Smooth muscle cell (in vitro differentiated cells): ENCODE results near the gene MRPL55. TPM values are rescaled to one million over a fixed set of nuclear protein-coding genes. Genes with fewer than 3 reads are reported as not detected.
A peak's percentile ranks its signal among the peaks of the same experiment; 100 is the strongest.

Experiments used
- DNase-seq: peaks from one replicate; lab custom pipeline; 2025; ENCODE audit not compliant: unreplicated experiment; lab: John Stamatoyannopoulos, UW
- H2AFZ ChIP-seq: fragments of 200-600 bp; sonication (generic); 2 replicates; pipeline ENCODE4 v1.6.0; 2016; ENCODE audit warnings: antibody characterized with exemption, low read depth, mild to moderate bottlenecking
- H3F3A ChIP-seq: fragments of 200-600 bp; sonication (generic); 2 replicates; pipeline ENCODE4 v1.6.0; 2017; ENCODE audit warnings: antibody characterized with exemption, low read depth
- H3K27ac ChIP-seq: fragments of 200-600 bp; sonication (generic); 2 replicates; pipeline ENCODE4 v1.5.1; 2016; ENCODE audit warnings: low read depth, mild to moderate bottlenecking
- H3K27me3 ChIP-seq: fragments of 200-600 bp; sonication (generic); 2 replicates; pipeline ENCODE4 v1.6.1; 2016; ENCODE audit warnings: low read depth, mild to moderate bottlenecking
- H3K36me3 ChIP-seq: fragments of 200-600 bp; sonication (generic); 2 replicates; pipeline ENCODE4 v1.5.1; 2016; ENCODE audit warnings: low read depth
- H3K4me1 ChIP-seq: fragments of 200-600 bp; sonication (generic); 2 replicates; pipeline ENCODE4 v1.5.1; 2016; ENCODE audit warnings: low read depth
- H3K4me2 ChIP-seq: fragments of 200-600 bp; sonication (generic); 2 replicates; pipeline ENCODE4 v1.6.0; 2016; ENCODE audit warnings: mild to moderate bottlenecking
- H3K4me3 ChIP-seq: fragments of 200-600 bp; sonication (generic); 2 replicates; pipeline ENCODE4 v1.5.1; 2016; ENCODE audit warnings: mild to moderate bottlenecking
- H3K79me2 ChIP-seq: fragments of 200-600 bp; sonication (generic); 2 replicates; pipeline ENCODE4 v1.6.0; 2016; ENCODE audit warnings: low read depth, mild to moderate bottlenecking
- H3K9ac ChIP-seq: fragments of 200-600 bp; sonication (generic); 2 replicates; pipeline ENCODE4 v1.6.0; 2016; ENCODE audit warnings: low read depth
- H3K9me3 ChIP-seq: fragments of 200-600 bp; sonication (generic); replicated peaks from 2 replicates; pipeline ENCODE4 v1.5.1; 2016; ENCODE audit warnings: low read depth
- H4K20me1 ChIP-seq: fragments of 200-600 bp; sonication (generic); 2 replicates; pipeline ENCODE4 v1.6.0; 2016; ENCODE audit warnings: low read depth
- CTCF ChIP-seq: fragments of 200-600 bp; sonication (generic); IDR thresholded peaks from 2 replicates; pipeline ENCODE4 v1.5.1; 2017; ENCODE audit warnings: borderline replicate concordance, mild to moderate bottlenecking, antibody characterized with exemption; ENCODE audit not compliant: insufficient read depth, poor library complexity, severe bottlenecking
- WGBS: methylation state at CpG from one replicate; pipeline ENCODE4 v1.1.7; 2016; ENCODE audit warnings: low lambda C conversion rate; 5-methylcytosine and 5-hydroxymethylcytosine counted together
- polyA plus RNA-seq: library from polyadenylated mRNA; unstranded; fragments of >200 nt; fragmentation: Nextera tagmentation; extraction: Ambion mirVana; gene quantifications from 2 replicates; pipeline ENCODE4 v1.2.1, GENCODE V29; 2016
- total RNA-seq: library from RNA; depleted of rRNA; stranded (reverse); fragments of >200 nt; gene quantifications from 2 replicates; pipeline ENCODE4 v1.2.3, GENCODE V29; 2014

Gene MRPL55
- total and polyA plus RNA-seq, 2 experiments from 2014 or later: 83.4 to 178 TPM

DNA sequence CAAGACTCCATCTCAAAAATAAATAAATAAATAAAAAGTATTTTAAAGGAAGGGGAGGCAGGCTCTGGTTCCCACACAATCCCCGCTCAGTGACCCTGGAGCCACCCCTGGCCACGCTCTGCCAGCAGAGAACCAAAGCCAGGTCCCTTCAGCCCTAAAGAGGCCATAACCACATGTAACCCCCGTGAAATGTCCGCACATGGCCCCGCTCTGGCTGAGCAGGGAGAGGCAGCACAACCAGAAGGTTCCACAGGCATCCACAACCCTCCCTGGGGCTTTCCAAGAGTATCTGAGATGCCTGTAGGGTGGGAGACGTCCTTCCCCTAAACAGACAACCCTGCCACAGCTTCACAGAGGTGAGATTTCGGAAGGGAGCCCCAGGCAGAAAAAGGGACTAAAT, 28.0 kb downstream of the MRPL55 start:
- peaks cover 76% of the 10 kb centered on the region for H4K20me1 ChIP-seq
- no peak overlapping the region for H3K27ac ChIP-seq
- no peak overlapping the region for H3K9ac ChIP-seq
- TF ChIP-seq CTCF: no peak
- no peak overlapping the region for H2AFZ ChIP-seq
- WGBS: 78% methylated on average over 7 of the region's 7 CpGs
- no peaks in the 10 kb centered on the region for H3K36me3 ChIP-seq
- H3K79me2 ChIP-seq: peaks cover 52% of the 10 kb centered on the region
- peak overlapping the region; percentile 88 for H3K4me2 ChIP-seq
- peaks cover 23% of the 10 kb centered on the region for H3F3A ChIP-seq
- no peaks in the 10 kb centered on the region for H3K27me3 ChIP-seq
- peaks cover 35% of the 10 kb centered on the region for H3K4me1 ChIP-seq
- peak overlapping the region; percentile 99 for H3K4me3 ChIP-seq
- DNase-seq: no peak
- H3K9me3 ChIP-seq: no peaks in the 10 kb centered on the region

DNA sequence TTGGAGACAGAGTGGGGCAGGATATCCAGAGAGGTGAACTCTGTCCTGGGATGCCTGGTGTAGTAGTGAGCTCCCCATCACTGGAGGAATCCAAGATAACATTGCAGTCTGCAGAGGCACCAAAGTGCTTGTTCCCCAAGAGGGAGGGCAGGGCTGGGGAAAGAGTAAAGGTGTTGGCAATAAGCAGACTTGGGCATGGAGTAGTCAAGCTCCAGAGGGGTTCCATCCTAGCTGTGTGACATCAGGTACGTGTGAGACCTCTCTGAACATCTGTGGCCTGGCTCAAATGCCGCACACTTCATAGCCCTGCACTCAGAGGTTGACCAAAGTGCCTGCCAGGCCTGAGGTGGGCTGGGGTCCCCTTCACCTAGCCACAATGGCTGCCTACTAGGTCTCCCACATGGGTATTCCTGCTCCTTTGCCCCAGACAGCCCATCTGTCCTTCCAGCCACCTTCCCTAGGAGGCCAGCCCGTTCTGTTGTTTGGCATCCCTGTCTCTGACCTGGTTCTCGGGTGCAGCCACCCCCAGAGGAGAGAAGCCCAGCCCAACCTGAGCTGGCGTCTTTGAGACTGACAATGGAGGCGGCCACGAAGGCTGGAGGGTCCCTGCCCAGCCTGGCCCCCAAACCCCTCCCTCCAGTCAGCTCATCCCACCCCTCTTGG, 29.4 kb downstream of the MRPL55 start:
- Histone ChIP-seq H3K4me3 (no peak overlapping the region), H3K36me3 (no peaks in the 10 kb centered on the region), H3K9me3 (no peaks in the 10 kb centered on the region), H3K27ac (no peak overlapping the region), H2AFZ (no peak overlapping the region), H3K9ac (no peak overlapping the region), H3K27me3 (no peaks in the 10 kb centered on the region), H3K79me2 (peaks cover 38% of the 10 kb centered on the region), H3K4me2 (no peak overlapping the region), H3K4me1 (peaks cover 21% of the 10 kb centered on the region), H3F3A (peaks cover 13% of the 10 kb centered on the region), H4K20me1 (peaks cover 76% of the 10 kb centered on the region)
- no peak for DNase-seq
- WGBS: 94% methylated on average over 7 of the region's 7 CpGs
- TF ChIP-seq CTCF: no peak

DNA sequence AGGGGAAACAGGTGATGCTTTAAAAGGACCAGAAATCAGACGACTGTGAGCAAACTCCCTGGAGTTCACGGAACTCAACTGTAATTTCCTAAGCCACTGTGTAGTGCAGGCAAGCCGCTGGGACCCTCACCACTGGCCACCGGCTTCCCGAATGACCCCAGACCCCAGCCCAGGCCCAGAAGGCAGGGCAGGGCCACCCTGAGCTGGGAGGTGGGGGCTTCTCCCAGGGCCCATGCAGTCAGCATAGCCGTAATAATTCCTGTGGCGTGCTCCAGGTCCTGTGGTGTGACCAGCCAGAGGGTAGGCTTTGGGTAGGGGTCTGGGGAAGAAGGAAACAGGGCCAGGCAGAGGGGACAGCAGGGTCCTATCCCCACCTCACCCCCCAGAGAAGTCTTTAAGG, 30.1 kb downstream of the MRPL55 start:
- Histone ChIP-seq H3K27me3 (no peaks in the 10 kb centered on the region), H3K79me2 (peaks cover 30% of the 10 kb centered on the region), H3K27ac (no peak overlapping the region), H2AFZ (no peak overlapping the region), H3F3A (peaks cover 6% of the 10 kb centered on the region), H3K4me1 (peaks cover 15% of the 10 kb centered on the region), H4K20me1 (peaks cover 76% of the 10 kb centered on the region), H3K4me3 (no peak overlapping the region), H3K36me3 (no peaks in the 10 kb centered on the region), H3K4me2 (no peak overlapping the region), H3K9ac (no peak overlapping the region), H3K9me3 (no peaks in the 10 kb centered on the region)
- WGBS: 94% methylated on average over 7 of the region's 7 CpGs
- TF ChIP-seq CTCF: no peak
- no peak for DNase-seq

GRCh38 chr1:228077565-228078330, 31.4 kb downstream of the MRPL55 start:
- H3K4me3 ChIP-seq: no peak overlapping the region
- 88% methylated on average over 10 of the region's 10 CpGs for WGBS
- no peaks in the 10 kb centered on the region for H3K27me3 ChIP-seq
- no peak overlapping the region for H3K4me2 ChIP-seq
- H2AFZ ChIP-seq: no peak overlapping the region
- H3K9me3 ChIP-seq: no peaks in the 10 kb centered on the region
- no peak for TF ChIP-seq CTCF
- H3K4me1 ChIP-seq: peaks cover 19% of the 10 kb centered on the region
- H3K9ac ChIP-seq: no peak overlapping the region
- no peaks in the 10 kb centered on the region for H3F3A ChIP-seq
- DNase-seq: no peak
- no peaks in the 10 kb centered on the region for H3K36me3 ChIP-seq
- H3K79me2 ChIP-seq: peaks cover 18% of the 10 kb centered on the region
- H4K20me1 ChIP-seq: peaks cover 66% of the 10 kb centered on the region
- no peak overlapping the region for H3K27ac ChIP-seq
